ENCODE results near the gene LUZP2. TPM values are rescaled to one million over a fixed set of nuclear protein-coding genes. Genes with fewer than 3 reads are reported as not detected.

Gene LUZP2
- total RNA-seq (2022; extraction: Qiagen RNA extraction) = not detected in 5 replicates

GRCh38 chr11:24496736-24497725 lies at the start of gene LUZP2:
Gene LUZP2, plus strand, starts transcription at chr11:24497053.

Data from A549 treated with AZD2906 at 1 μM for 4 hours (cell line).